ENCODE measurements around the gene SH2D2A.
"Not testable (repeated sequence)": the region's sequence is repeated elsewhere in the genome, so short reads cannot be mapped to it uniquely, and the experiment has no call there.

Gene SH2D2A

DNA sequence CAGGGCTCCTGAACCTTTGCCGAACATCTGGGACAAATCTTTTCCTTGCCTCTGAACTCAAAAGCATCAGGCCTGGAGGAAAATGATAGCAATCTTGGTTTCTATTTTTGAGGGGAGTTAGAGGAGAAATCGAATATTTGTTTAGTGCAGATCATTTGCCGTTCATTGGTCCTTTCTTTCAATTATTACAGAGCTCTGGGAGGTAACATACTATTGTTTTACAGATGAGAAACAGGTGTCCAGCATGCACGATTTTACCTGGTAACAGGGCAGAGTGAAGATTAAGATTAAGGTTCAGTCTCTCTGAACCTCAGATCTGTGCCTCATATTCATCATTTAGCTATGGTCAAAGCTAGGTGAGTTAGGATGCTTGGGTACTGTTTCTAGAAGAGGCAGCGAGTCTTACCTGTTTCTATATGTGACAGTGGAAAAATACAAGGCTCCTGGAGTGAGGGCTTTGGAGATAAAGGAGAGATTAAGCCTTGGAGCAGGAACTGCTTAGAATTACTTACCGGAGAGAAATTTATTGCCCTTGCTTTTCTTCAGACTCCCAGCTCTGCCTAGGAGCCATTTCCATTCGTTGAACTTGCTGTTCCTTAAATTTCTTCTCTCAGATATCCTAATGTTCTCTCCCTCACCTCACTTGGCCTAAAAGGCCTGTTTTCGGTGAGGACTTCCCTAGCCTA is 47.9 kb downstream of the SH2D2A start:
- DNase-seq (ENCODE audit: insufficient read length, low spot score) (no peak), FAIRE-seq (no peak)
- TF ChIP-seq, protein P1, sequence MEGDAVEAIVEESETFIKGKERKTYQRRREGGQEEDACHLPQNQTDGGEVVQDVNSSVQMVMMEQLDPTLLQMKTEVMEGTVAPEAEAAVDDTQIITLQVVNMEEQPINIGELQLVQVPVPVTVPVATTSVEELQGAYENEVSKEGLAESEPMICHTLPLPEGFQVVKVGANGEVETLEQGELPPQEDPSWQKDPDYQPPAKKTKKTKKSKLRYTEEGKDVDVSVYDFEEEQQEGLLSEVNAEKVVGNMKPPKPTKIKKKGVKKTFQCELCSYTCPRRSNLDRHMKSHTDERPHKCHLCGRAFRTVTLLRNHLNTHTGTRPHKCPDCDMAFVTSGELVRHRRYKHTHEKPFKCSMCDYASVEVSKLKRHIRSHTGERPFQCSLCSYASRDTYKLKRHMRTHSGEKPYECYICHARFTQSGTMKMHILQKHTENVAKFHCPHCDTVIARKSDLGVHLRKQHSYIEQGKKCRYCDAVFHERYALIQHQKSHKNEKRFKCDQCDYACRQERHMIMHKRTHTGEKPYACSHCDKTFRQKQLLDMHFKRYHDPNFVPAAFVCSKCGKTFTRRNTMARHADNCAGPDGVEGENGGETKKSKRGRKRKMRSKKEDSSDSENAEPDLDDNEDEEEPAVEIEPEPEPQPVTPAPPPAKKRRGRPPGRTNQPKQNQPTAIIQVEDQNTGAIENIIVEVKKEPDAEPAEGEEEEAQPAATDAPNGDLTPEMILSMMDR (IDR thresholded peaks at IDR 0.05; ENCODE audit: insufficient read depth, missing control alignments), result no peak

DNA sequence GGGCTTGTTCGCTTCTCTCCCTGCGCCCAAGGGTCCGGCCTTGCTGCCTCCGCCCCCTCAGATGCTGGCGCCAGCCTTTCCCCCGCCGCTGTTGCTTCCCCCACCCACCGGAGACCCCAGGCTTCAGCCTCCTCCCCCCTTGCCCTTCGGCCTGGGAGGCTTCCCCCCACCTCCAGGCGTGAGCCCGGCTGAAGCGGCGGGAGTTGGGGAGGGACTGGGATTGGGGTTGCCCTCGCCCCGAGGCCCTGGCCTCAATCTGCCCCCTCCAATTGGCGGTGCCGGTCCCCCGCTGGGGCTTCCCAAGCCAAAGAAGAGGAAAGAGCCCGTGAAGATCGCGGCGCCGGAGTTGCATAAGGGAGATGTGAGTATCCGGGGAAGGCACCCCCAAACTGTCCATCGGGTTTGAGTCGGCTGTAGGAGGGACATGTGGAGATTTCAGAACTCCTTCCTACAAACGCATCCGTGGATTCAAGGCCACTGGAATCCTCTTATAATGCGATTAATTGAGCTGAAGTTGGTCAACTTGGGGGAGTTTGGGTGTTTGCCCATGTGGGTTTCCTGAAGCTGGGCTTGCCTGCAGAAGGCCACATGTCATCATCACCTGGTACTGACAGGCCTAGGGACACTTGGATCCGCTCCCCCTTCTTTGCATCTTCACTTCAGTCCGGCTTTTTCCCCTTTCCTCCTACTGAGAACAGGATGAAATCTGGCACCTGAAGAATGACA is 48.6 kb downstream of the SH2D2A start:
- DNase-seq (ENCODE audit: insufficient read length, low spot score), result no peak
- no peak for FAIRE-seq

DNA sequence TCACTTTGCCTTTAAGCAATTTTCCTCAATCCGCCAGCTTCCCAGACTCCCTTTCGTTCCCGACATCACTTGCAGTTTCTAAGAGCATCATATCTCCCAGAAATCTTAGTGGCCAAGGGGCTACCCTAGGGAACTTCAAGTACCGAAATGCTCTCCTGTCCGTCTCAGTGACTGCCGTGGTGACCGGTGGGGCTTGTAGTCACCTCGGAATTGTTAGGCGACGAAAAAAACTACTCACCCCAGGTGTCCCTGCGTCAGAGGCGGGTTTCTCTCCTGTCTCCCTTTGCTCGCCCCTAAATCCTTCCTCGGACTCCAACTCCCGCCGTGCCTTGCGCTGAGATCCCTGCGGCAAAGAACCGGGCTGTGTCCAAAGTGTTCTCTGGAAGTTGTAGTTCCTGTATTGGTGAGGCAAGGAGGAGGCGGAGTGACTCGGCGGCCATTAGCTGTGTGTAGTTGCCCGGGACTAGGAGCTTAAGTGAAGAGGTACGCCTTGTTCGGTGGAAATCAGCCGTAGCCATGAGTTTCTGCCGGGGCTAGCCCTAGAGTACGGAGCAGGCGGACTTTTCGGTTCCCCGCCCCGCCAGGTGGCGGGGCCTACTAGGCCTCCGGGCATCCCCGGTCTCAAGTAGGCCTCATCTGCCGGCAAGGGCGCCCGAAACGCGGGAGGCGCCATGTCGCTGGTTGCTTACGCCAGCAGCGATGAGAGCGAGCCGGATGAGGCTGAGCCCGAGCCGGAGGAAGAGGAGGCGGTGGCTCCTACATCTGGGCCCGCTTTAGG is 49.4 kb downstream of the SH2D2A start, which contains the start of gene PRCC:
Gene PRCC, plus strand, starts transcription at position 435 of the 778 bp plus-strand sequence. Its CDS starts 237 bp downstream, at position 672.
- TF ChIP-seq, protein P1 (IDR thresholded peaks at IDR 0.05; ENCODE audit: insufficient read depth, missing control alignments), result no peak
- peak; percentile 85 for FAIRE-seq
- peak; percentile 60 for DNase-seq (ENCODE audit: insufficient read length, low spot score)

More for the DNA sequence above, 48.6 kb downstream of the SH2D2A start:
- TF ChIP-seq, protein P1 (IDR thresholded peaks at IDR 0.05; ENCODE audit: insufficient read depth, missing control alignments), result no peak

DNA sequence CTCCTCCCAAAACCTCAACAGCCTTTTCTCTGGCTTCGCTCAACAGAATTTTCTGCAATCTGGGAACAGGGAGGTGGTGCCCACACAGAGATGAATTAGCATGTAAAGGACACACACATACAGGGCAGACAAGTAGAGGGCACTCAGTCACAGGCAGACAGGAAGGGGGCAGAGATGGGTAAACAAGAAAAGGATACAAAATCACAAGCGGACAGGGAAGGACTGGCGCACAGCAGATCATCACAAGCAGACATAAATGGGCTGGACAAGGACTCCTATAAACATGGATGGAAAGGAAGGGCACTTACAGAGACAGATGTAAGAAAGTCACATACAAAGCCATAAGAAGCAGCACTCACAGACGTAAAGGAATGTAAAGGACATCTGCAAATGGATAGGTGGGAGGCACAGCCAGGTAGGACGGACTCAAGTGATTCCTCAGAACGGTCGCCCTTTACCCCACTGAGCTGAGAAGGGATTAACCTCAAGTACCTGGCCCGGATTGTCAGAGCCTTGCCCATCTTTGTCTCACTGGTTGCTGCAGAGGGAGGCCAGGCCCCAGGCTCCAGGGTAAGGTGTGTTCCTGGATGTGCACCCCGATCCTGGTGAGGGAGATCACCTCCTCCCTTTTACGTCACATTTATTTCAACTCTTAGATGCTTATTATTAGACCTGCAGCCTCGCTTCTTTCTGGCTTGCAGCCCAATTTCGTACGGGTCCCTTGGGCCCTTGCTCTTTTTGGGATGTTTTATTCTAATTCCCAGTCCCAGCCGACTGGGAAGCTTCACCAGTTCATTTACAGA is 50.1 kb downstream of the SH2D2A start:
- FAIRE-seq (no peak), DNase-seq (ENCODE audit: insufficient read length, low spot score) (no peak)
- TF ChIP-seq, protein P1 (IDR thresholded peaks at IDR 0.05; ENCODE audit: insufficient read depth, missing control alignments), result no peak

DNA sequence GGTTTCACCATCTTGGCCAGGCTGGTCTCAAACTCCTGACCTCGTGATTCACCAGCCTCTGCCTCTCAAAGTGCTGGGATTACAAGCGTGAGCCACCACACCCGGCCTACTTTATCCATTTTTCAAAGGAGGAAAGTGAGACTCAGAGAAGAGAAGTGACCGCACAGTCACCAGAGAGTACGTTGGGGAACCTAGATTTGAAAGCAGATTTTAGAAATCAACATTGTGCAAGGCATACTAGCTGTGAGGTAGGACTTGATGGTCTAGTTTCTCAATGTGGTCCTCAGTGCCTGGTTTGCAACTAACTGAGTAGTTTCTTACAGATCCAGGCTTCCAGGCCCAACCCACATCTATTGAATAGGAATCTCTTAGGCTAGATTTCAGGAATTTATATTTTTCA is 51.0 kb downstream of the SH2D2A start:
- no peak for FAIRE-seq
- no peak for DNase-seq (ENCODE audit: insufficient read length, low spot score)
- TF ChIP-seq, protein P1 (IDR thresholded peaks at IDR 0.05; ENCODE audit: insufficient read depth, missing control alignments), result no peak

DNA sequence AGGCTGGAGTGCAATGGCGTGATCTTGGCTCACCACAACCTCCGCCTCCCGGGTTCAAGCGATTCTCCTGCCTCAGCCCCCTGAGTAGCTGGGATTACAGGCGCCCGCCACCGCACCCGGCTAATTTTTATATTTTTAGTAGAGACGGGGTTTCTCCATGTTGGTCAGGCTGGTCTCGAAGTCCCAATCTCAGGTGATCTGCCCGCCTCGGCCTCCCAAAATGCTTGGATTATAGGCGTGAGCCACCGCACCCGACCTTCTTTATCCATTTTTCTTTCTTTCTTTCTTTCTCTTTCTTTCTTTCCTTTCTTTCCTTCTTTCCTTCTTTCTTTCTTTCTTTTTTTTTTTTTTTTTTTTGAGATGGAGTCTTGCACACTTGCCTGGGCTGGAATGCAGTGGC is 51.5 kb downstream of the SH2D2A start:
- DNase-seq (ENCODE audit: insufficient read length, low spot score); FAIRE-seq: not testable (repeated sequence)

DNA sequence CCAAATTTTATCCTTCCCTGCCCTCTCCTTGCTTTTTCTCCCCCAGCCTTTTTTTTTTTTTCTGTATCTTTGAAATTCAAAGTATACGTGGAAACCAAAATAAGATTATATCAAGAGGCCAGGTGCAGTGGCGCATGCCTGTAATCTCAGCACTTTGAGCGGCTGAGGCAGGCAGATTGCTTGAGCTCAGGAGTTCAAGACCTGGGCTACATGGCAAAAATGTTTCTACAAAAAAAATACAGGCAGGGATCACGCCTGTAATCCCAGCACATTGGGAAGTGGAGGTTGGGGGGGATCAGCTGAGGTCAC is 55.9 kb downstream of the SH2D2A start:
- TF ChIP-seq, protein P1 (IDR thresholded peaks at IDR 0.05; ENCODE audit: insufficient read depth, missing control alignments), result no peak
- FAIRE-seq, result no peak
- DNase-seq (ENCODE audit: insufficient read length, low spot score), result no peak
